AG04450 (cell line): ENCODE measurements around the gene MCC. TPM values are rescaled to one million over a fixed set of nuclear protein-coding genes. Genes with fewer than 3 reads are reported as not detected.

Source experiments
- CTCF ChIA-PET: fragments of 300-600, 350-600 bp; formaldehyde crosslinking; extraction: SDS; loops from one replicate; lab custom pipeline; 2022; ENCODE audit warnings: antibody characterized with exemption, inconsistent platforms; lab: Charles Lee
- POLR2A ChIA-PET: fragments of 350-600 bp; formaldehyde crosslinking; extraction: SDS; loops from one replicate; lab custom pipeline; 2021; ENCODE audit warnings: antibody characterized with exemption, inconsistent platforms; lab: Yijun Ruan, JAX
- DNase-seq: peaks from one replicate; pipeline ENCODE4 v3.0.0-alpha.2; 2011; ENCODE audit warnings: low read depth, low spot score
- H3K27ac ChIP-seq: one replicate; pipeline ENCODE4 v1.5.1; 2012; ENCODE audit warnings: low read depth, low read length, control low read depth
- H3K27me3 ChIP-seq: one replicate; pipeline ENCODE4 v1.6.0; 2012; ENCODE audit warnings: low read length; ENCODE audit not compliant: control insufficient read depth, insufficient read depth
- H3K4me3 ChIP-seq: 2 replicates; pipeline ENCODE4 v1.5.1; 2011; ENCODE audit warnings: mild to moderate bottlenecking, low read depth, low read length, control low read depth
- H3K9me3 ChIP-seq: 2 replicates; pipeline ENCODE4 v1.5.1; 2012; ENCODE audit warnings: low read length; ENCODE audit not compliant: control insufficient read depth, insufficient read depth
- polyA plus RNA-seq: library from polyadenylated mRNA; depleted of rRNA; stranded (reverse); fragments of >200 nt; gene quantifications from 2 replicates; pipeline ENCODE4 v1.2.3, GENCODE V29; 2011
- TF ChIP-seq, protein P1 (sequence below): IDR thresholded peaks from 2 replicates; pipeline ENCODE4 v1.5.1; 2011; ENCODE audit warnings: low read depth, low read length, control low read depth, inconsistent platforms

The MCC gene
- polyA plus RNA-seq, 1 experiment, result 17.5 TPM

DNA sequence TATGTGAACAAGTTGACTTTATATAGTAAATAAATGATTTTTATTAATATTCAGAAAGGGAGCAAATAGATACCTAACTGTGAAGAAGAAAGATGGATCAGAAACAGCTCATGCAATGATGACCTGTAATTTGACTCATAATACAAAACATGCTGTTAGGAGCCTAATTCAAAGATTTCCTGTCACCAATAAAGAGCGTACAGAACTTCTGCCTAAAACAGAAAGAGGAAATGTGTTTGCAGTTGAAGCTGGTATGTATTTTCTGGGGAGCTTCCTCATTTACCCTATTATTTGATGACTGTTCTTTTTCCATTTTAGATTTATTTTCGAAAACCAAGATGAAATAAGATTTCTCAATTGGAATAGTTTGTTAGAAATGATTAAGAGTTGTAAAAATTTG is 36.7 kb upstream of the MCC start:
- no peak for DNase-seq
- ChIA-PET CTCF (interaction anchor here (1.1 kb wide), 1 partner anchor 145 kb away, joined by 4 read pairs; no protein-coding TSS in a partner anchor), POLR2A (no interaction called here)
- H3K4me3 ChIP-seq, result no peak overlapping the region
- no peaks in the 10 kb centered on the region for H3K27me3 ChIP-seq
- TF ChIP-seq, protein P1, sequence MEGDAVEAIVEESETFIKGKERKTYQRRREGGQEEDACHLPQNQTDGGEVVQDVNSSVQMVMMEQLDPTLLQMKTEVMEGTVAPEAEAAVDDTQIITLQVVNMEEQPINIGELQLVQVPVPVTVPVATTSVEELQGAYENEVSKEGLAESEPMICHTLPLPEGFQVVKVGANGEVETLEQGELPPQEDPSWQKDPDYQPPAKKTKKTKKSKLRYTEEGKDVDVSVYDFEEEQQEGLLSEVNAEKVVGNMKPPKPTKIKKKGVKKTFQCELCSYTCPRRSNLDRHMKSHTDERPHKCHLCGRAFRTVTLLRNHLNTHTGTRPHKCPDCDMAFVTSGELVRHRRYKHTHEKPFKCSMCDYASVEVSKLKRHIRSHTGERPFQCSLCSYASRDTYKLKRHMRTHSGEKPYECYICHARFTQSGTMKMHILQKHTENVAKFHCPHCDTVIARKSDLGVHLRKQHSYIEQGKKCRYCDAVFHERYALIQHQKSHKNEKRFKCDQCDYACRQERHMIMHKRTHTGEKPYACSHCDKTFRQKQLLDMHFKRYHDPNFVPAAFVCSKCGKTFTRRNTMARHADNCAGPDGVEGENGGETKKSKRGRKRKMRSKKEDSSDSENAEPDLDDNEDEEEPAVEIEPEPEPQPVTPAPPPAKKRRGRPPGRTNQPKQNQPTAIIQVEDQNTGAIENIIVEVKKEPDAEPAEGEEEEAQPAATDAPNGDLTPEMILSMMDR, result no peak
- no peak overlapping the region for H3K27ac ChIP-seq
- no peaks in the 10 kb centered on the region for H3K9me3 ChIP-seq

DNA sequence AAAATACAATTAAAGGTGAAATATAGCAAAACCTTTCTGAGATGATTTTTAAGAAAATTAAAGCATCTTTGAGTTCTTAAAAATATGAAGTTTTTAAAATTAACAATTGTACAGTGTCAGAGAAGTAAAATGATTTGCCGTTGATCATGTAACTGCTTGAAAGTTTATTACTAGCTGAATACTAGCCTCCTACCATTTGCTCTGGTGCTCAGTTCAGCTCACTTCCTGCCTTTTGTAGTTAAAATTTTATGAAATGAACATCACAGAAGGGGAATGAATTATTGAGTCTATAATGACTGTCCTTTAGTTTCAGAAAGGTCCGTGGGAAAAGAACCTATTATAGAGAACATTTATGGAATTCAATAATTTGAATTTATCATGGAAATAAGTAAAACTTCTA is 34.9 kb upstream of the MCC start:
- TF ChIP-seq, protein P1, result no peak
- H3K9me3 ChIP-seq, result no peaks in the 10 kb centered on the region
- H3K27me3 ChIP-seq, result no peaks in the 10 kb centered on the region
- H3K27ac ChIP-seq, result no peak overlapping the region
- CTCF ChIA-PET, result no interaction called here
- H3K4me3 ChIP-seq, result no peak overlapping the region
- POLR2A ChIA-PET, result no interaction called here
- DNase-seq, result no peak

GRCh38 chr5:113520899-113521298 is 32.6 kb upstream of the MCC start:
- no peaks in the 10 kb centered on the region for H3K9me3 ChIP-seq
- POLR2A ChIA-PET, result no interaction called here
- H3K4me3 ChIP-seq, result no peak overlapping the region
- DNase-seq, result no peak
- no peaks in the 10 kb centered on the region for H3K27me3 ChIP-seq
- CTCF ChIA-PET, result interaction anchor here (1.0 to 1.5 kb wide), 2 partner anchors 141 to 524 kb away, joined by 3 to 5 read pairs; no protein-coding TSS in a partner anchor
- TF ChIP-seq, protein P1, result no peak
- H3K27ac ChIP-seq, result no peak overlapping the region

DNA sequence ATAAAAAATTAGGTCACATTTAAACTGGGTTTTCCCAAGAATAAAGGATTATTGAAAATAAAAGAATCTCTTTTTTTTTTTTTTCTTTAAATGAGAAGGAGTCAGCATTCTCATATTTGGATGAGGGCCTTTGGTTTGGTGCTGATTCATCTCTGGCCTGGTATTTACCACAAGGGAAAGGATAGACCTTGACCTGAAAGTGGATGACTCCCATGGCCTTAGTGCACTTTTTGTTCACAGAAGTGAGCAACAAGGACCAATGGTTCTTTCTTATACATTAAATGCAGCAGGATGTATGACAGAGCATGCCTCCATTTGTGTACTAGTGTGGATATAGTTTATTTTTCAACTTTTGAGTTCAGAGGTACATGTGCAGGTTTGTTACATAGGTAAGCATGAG is 32.2 kb upstream of the MCC start:
- POLR2A ChIA-PET, result no interaction called here
- TF ChIP-seq, protein P1, result no peak
- H3K27me3 ChIP-seq, result no peaks in the 10 kb centered on the region
- no peak for DNase-seq
- H3K27ac ChIP-seq, result no peak overlapping the region
- no peaks in the 10 kb centered on the region for H3K9me3 ChIP-seq
- CTCF ChIA-PET, result interaction anchor here (1.0 kb wide), 1 partner anchor 141 kb away, joined by 3 read pairs; no protein-coding TSS in a partner anchor
- no peak overlapping the region for H3K4me3 ChIP-seq

DNA sequence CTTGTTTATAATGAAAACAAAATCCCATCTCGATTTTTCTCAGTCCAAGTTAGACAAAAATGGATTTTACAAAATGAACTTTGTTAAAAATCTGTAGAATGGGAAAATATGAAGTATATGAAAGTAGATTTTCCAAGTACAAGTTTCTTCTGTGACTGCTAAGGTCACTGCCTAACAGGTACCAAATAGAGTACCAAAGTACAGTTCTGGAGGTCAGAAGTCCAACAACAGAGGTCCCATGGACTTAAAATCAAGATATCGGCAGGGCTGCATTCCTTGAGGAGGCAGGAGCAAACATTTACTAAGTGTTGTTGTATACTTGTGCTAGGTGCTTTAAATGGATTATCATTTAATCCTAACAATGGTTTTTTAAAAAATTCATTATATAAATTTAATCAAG is 31.2 kb upstream of the MCC start:
- Histone ChIP-seq H3K27ac (no peak overlapping the region), H3K27me3 (no peaks in the 10 kb centered on the region), H3K4me3 (no peak overlapping the region), H3K9me3 (no peaks in the 10 kb centered on the region)
- no peak for DNase-seq
- TF ChIP-seq, protein P1, result no peak
- ChIA-PET POLR2A (no interaction called here), CTCF (no interaction called here)
